Activated T-helper 9 cell treated with anti-CD3 and anti-CD28 coated beads, Interleukin-2, amount 50 U/mL, for 16 hours (primary cell): ENCODE results near the gene SOCS6.
"Not testable (repeated sequence)": the region's sequence is repeated elsewhere in the genome, so short reads cannot be mapped to it uniquely, and the experiment has no call there.

ENCODE experiments used
- DNase-seq: peaks from one replicate; pipeline ENCODE4 v3.0.0-alpha.2; 2020; ENCODE audit warnings: low read depth

Gene SOCS6

GRCh38 chr18:70288851-70289328 lies at the start of gene SOCS6:
TSS of gene SOCS6 (plus strand) at chr18:70289045. CDS start at chr18:70324669, 35,624 bp downstream.
- no peak for DNase-seq

- DNase-seq, result no peak
These were observed 45.5 kb upstream of the SOCS6 start for GRCh38 chr18:70243131-70243929.

GRCh38 chr18:70246061-70246466 lies 42.8 kb upstream of the SOCS6 start:
- no peak for DNase-seq

DNA sequence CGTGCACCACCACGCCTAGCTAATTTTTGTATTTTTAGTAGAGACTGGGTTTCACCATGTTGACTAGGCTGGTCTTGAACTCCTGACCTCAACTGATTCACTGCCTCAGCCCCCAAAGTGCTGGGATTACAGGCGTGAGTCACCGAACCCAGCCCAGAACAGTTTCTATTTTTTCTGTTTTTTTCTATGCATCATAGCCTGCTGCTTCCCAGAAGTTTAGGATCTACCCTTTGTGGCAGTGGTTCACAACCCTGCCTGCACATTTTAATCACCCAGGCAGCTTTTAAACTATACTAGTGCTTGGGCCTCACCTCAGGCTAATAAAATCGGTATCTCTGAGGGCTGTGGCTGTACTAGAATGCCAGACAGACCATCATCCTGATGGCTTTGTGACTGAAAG lies 39.7 kb upstream of the SOCS6 start:
- no peak for DNase-seq

DNA sequence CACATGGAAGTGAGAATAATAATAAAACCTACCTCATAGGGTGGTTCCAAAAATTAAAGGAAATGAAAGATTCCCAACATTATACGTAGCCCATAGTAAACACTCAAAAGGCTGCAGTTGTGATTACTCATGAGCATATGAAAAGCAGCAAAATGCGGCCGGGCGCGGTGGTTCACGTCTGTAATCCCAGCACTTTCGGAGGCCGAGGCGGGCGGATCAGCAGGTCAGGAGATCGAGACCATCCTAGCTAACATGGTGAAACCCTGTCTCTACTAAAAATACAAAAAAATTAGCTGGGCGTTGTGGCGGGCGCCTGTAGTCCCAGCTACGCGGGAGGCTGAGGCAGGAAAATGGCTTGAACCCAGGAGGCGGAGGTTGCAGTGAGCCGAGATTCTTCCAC lies 39.0 kb upstream of the SOCS6 start:
- DNase-seq, result not testable (repeated sequence)

GRCh38 chr18:70250781-70251180 lies 38.1 kb upstream of the SOCS6 start:
- DNase-seq, result no peak

- DNase-seq, result no peak
These were observed 32.7 kb upstream of the SOCS6 start for GRCh38 chr18:70256184-70256583.

- no peak for DNase-seq
These were observed 31.9 kb upstream of the SOCS6 start for GRCh38 chr18:70256994-70257393.

GRCh38 chr18:70258243-70258642 lies 30.6 kb upstream of the SOCS6 start:
- no peak for DNase-seq

- no peak for DNase-seq
These were observed 28.2 kb upstream of the SOCS6 start for GRCh38 chr18:70260683-70261082.

DNA sequence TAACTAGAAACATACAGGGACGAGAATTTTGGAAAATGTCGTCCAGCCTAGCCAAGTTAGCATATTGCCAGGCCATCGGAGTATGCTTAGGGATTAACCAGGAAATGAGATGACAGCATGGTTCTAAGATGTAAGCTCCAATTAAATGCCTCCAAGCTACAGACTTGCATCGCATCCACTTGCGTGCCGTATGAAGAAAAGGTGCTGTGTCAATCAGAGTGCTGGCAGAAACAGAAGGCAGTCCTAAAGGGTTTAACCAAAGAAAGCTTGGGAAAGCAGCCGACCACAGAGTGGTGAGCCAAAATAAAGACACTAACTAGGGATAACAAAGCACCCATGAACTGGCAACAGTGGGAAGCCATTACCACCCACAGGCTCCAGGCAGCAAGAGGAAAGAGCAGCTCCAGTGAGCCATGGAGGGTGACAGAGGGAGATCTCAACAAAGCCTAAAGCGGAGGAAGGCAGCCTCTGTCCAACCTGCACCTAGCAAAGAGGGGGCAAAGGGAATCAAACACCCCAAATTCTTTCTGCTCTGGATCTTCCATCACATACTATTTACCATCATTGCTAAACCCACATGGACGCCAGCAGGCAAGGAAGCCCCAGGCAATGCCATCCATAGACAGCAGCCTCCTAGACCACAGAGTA lies 27.6 kb upstream of the SOCS6 start:
- no peak for DNase-seq

- no peak for DNase-seq
These were observed 25.5 kb upstream of the SOCS6 start for GRCh38 chr18:70263336-70263735.

DNA sequence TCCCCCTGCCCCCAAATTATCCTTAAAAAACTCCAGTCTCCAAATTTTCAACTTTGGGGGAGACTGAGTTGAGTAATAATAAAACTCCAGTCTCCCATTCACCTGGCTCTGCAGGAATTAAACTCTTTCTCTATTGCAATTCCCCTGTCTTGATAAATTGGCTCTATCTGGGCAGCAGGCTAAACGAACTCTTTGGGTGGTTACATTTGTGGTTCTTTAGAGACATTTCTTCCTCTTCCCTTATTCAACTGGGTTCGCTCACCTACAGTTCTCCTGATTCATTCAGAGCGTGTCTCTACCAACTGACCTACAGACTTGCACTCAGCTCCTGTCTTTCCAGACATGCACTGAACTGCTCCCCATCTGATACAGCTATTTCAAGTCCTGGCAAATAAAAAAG lies 17.1 kb upstream of the SOCS6 start:
- no peak for DNase-seq

GRCh38 chr18:70273021-70273420 lies 15.8 kb upstream of the SOCS6 start:
- DNase-seq, result no peak

- DNase-seq, result no peak
These were observed 12.2 kb upstream of the SOCS6 start for GRCh38 chr18:70276416-70277191.

DNA sequence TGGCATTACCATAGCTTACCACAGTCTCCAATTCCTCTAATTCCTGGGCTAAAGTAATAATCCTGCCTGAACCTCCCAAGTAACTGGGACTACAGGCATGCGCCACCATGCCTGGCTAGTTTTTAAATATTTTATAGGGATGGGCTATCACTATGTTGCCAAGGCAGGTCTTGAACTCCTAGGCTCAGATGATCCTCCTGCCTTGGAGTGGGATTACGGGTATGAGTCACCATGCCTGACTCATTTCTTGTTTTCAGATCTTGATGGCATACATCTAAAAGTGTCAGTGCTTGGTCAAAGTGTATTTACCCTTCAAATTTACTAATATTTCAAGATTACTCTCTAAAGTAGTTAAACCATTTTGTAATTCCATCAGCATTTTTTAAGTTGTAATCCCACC lies 9.4 kb upstream of the SOCS6 start:
- DNase-seq, result no peak

DNA sequence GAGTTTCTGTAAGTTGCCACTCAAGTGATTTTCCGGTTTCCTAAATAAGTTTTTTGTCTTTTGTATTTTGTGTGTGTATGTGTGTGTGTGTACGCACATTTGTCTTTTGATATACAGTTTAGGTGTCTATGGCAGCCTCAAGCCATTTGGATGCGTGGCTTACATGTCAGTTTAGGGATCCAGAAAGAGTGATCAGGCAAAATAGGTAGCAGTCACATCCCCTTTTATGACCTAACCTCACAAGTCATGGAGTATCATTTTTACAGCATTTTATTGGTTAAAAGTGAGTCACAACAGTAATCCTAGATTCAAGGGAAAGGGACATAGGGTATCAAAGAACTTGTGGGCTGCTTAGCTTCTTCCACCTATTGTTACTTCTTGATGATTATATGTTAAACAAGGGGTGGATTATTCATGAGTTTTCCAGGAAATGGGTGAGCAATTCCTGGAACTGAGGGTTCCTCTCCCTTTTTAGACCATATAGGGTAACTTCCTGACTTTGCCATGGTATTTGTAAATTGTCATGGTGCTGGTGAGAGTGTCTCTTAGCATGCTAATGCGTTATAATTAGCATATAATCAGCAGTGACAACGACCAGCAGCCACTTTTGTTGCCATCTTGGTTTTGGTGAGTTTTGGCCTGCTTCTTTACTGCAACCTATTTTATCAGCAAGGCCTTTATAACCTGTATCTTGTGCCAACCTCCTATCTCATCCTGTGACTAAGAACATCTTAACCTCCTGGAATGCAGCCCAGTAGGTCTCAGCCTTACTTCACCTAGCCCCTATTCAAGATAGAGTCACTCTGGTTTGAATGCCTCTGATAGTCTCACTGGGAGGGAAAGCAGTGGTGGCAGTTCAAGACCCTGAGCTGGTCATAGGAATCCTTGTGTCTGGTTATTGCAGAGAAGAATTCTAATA lies 8.6 kb upstream of the SOCS6 start:
- DNase-seq, result no peak

DNA sequence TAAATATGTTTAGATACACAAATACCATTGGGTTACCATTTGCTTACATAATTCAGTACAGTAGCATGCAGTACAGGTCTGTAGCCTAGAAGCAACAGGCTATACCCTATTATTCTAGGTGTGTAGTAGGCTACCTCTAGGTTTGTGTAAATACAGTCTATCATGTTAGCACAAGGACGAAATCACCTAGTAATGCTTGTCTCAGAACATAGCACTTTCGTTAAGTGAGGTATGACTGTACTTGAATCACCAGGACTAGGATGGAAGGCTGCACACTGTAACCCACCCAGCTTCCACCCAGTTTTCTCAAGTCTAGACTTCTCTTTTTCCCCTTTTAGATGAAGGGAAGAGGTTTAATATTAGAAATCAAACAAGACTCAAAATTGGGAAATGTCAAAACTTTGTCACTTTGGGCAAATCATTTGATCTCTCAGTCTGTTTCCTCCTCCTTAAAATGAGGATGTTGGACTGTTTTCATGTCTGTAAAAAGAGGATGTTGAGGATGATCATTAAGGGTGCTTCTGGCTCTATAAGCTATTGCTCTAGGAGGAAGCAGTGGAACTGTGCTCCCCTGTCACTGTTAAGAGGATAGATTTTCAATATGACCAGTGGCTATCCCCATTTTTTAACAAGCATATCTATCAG lies 3.7 kb upstream of the SOCS6 start:
- no peak for DNase-seq

GRCh38 chr18:70287731-70288130 lies 1.1 kb upstream of the SOCS6 start:
- no peak for DNase-seq

DNA sequence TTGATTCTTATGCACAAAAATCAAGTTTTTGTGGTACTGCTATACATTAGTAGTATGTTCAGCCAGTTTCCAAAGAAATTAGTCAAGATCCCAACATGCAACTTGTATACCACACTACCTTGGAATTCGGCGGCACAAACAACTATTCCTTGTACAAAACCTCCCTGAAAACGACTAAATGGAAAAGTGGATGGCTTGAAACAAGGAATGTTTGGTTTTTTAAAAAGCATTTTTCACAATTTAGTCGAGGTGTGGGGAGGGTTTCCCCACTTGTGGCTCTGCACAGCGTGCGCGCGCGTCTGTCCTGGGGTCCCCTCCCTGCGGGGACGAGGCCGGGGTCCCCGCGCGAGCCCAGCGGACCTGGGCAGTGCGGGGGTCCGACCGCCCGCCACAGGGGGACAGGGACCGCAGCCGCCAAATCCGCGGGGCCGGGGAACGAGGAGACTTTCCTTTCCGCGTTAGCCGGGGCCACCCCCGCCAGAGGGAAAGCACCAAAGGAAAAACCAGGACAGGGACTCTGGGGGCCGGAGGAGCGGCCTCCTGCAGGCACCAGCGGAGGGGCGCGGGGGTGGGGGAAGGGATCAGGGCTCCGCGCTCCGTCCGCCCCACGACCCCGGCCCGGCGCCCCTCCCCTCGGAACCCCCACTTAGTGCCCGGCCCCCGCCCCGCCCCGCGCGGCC lies 534 bp upstream of the SOCS6 start:
- no peak for DNase-seq
